ENCODE results near the gene GPR65.

GPR65 gene

GRCh38 chr14:88005050-88005481, at the start of gene GPR65:
GPR65 (plus strand) TSS chr14:88005135; CDS start chr14:88010848, 5,713 bp downstream.
- no peak for DNase-seq

GRCh38 chr14:87955501-87955900, 49.4 kb upstream of the GPR65 start:
- no peak for DNase-seq

- no peak for DNase-seq
Measured at GRCh38 chr14:87960013-87960787, 44.7 kb upstream of the GPR65 start.

GRCh38 chr14:87961246-87961645, 43.7 kb upstream of the GPR65 start:
- DNase-seq, result no peak

- DNase-seq, result no peak
Measured at GRCh38 chr14:87966816-87967215, 38.1 kb upstream of the GPR65 start.

GRCh38 chr14:87967496-87967895, 37.4 kb upstream of the GPR65 start:
- DNase-seq, result no peak

GRCh38 chr14:87971010-87971409, 33.9 kb upstream of the GPR65 start:
- DNase-seq, result no peak

- no peak for DNase-seq
Measured at GRCh38 chr14:87975636-87976035, 29.3 kb upstream of the GPR65 start.

- DNase-seq, result no peak
Measured at GRCh38 chr14:87979689-87980088, 25.2 kb upstream of the GPR65 start.

- no peak for DNase-seq
Measured at GRCh38 chr14:87989221-87989955, 15.5 kb upstream of the GPR65 start.

- no peak for DNase-seq
Measured at GRCh38 chr14:87989956-87990299, 15.0 kb upstream of the GPR65 start.

- no peak for DNase-seq
Measured at GRCh38 chr14:87990682-87991081, 14.3 kb upstream of the GPR65 start.

GRCh38 chr14:87992346-87992717, 12.6 kb upstream of the GPR65 start:
- DNase-seq, result no peak

- DNase-seq, result peak; percentile 94
Measured at GRCh38 chr14:87992718-87993628, 12.0 kb upstream of the GPR65 start, which contains the start of gene GALC. GALC (minus strand) TSS chr14:87993182; CDS start chr14:87993164, 18 bp downstream.

GRCh38 chr14:87994974-87995373, 10.0 kb upstream of the GPR65 start:
- no peak for DNase-seq

- no peak for DNase-seq
Measured at GRCh38 chr14:87995500-87996290, 9.2 kb upstream of the GPR65 start.

GRCh38 chr14:87996291-87996592, 8.7 kb upstream of the GPR65 start:
- DNase-seq, result no peak

- no peak for DNase-seq
Measured at GRCh38 chr14:87998482-87998881, 6.5 kb upstream of the GPR65 start.

GRCh38 chr14:87999277-87999676, 5.7 kb upstream of the GPR65 start:
- no peak for DNase-seq

- no peak for DNase-seq
Measured at GRCh38 chr14:88002421-88003075, 2.4 kb upstream of the GPR65 start.

GRCh38 chr14:88003425-88003824, 1.5 kb upstream of the GPR65 start:
- no peak for DNase-seq

GRCh38 chr14:88004506-88005036, 364 bp upstream of the GPR65 start:
- no peak for DNase-seq
